Uterus (tissue), 2 donors: ENCODE measurements around the gene PF4V1.

Experiments
- POLR2A ChIP-seq, 2 donors: fragments of 450-650 bp; IDR thresholded peaks; one replicate each; pipeline ENCODE4 v1.6.1; 2016; ENCODE audit warnings: antibody characterized with exemption in 2 of 2, mild to moderate bottlenecking in 1 of 2, moderate library complexity in 1 of 2
- TF ChIP-seq, protein P1 (sequence below), 4 experiments: fragments of 200-600 bp in 2 of 4; fragments of 450-650 bp in 2 of 4; sonication (generic) in 2 of 4; IDR thresholded peaks; one replicate each; pipeline ENCODE4 v1.5.1; 2016 to 2019; ENCODE audit warnings: antibody characterized with exemption in 4 of 4, mild to moderate bottlenecking in 2 of 4, moderate library complexity in 1 of 4

DNA sequence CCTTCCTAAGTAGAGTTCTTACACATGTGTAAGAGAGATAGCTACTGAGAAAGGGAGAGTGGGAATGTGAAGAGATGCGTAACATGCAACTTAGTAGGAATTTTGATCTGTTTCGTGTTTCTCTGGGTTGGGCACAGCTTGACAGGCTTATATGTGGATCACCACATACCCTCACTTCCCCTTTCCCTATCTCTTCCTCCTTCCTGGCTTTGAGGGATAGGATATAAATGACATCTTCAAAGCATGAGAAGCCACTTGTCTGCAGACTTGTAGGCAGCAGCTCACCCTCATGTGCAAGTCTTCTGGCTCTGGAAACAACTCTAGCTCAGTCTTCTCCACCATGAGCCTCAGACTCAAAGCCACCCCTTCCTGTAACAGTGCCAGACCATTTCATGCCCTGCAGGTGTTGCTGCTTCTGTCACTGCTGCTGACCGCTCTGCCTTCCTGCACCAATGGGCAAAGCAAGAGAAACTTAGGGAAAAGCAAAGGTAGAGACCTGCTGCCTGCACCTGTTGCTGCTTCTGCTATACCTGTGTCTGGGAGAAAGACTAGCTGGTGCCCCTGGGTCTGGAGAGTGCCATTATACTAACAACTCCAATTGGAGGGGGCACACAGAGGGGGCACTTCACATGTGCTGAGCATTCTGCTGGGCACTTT, 5.4 kb upstream of the PF4V1 start:
- TF ChIP-seq, protein P1, sequence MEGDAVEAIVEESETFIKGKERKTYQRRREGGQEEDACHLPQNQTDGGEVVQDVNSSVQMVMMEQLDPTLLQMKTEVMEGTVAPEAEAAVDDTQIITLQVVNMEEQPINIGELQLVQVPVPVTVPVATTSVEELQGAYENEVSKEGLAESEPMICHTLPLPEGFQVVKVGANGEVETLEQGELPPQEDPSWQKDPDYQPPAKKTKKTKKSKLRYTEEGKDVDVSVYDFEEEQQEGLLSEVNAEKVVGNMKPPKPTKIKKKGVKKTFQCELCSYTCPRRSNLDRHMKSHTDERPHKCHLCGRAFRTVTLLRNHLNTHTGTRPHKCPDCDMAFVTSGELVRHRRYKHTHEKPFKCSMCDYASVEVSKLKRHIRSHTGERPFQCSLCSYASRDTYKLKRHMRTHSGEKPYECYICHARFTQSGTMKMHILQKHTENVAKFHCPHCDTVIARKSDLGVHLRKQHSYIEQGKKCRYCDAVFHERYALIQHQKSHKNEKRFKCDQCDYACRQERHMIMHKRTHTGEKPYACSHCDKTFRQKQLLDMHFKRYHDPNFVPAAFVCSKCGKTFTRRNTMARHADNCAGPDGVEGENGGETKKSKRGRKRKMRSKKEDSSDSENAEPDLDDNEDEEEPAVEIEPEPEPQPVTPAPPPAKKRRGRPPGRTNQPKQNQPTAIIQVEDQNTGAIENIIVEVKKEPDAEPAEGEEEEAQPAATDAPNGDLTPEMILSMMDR (IDR thresholded peaks at IDR 0.05) = no peak
- no peak for TF ChIP-seq POLR2A (IDR thresholded peaks at IDR 0.05)
